Measurements from ENCODE around the gene ACP4. TPM values are rescaled to one million over a fixed set of nuclear protein-coding genes. Genes with fewer than 3 reads are reported as not detected.

Gene ACP4
- total and polyA plus RNA-seq, 2 experiments from 2014 or later: not detected

- Histone ChIP-seq H3K27me3 (ENCODE audit: insufficient read depth) (peaks cover 45% of the 10 kb centered on the region), H3K79me2 (replicated peaks; ENCODE audit: insufficient read depth) (no peaks in the 10 kb centered on the region), H3K4me3 (peak overlapping the region; percentile 66), H3F3A (replicated peaks; ENCODE audit: low read depth) (no peaks in the 10 kb centered on the region), H2AFZ (peak overlapping the region; percentile 96), H3K27ac (ENCODE audit: low read depth) (no peak overlapping the region), H3K36me3 (ENCODE audit: insufficient read depth) (no peaks in the 10 kb centered on the region), H3K4me1 (ENCODE audit: insufficient read depth) (peaks cover 23% of the 10 kb centered on the region), H3K9me2 (ENCODE audit: insufficient read depth) (no peaks in the 10 kb centered on the region), H4K20me1 (replicated peaks; ENCODE audit: insufficient read depth) (no peaks in the 10 kb centered on the region), H3K4me2 (peak overlapping the region; percentile 93)
- no peak for TF ChIP-seq CREB1 (CRISPR knock-in tag; IDR thresholded peaks at IDR 0.05; ENCODE audit: low read depth)
- TF ChIP-seq JUNB (IDR thresholded peaks at IDR 0.05; ENCODE audit: unreplicated experiment): no peak
- TF ChIP-seq ZNF331 (CRISPR knock-in tag; IDR thresholded peaks at IDR 0.05; ENCODE audit: low read depth): no peak
- no peak for TF ChIP-seq POLR2AphosphoS5 (IDR thresholded peaks at IDR 0.05; ENCODE audit: low read depth)
- TF ChIP-seq EZH2phosphoT487 (IDR thresholded peaks at IDR 0.05; ENCODE audit: unreplicated experiment): no peak
- TF ChIP-seq, protein P1, sequence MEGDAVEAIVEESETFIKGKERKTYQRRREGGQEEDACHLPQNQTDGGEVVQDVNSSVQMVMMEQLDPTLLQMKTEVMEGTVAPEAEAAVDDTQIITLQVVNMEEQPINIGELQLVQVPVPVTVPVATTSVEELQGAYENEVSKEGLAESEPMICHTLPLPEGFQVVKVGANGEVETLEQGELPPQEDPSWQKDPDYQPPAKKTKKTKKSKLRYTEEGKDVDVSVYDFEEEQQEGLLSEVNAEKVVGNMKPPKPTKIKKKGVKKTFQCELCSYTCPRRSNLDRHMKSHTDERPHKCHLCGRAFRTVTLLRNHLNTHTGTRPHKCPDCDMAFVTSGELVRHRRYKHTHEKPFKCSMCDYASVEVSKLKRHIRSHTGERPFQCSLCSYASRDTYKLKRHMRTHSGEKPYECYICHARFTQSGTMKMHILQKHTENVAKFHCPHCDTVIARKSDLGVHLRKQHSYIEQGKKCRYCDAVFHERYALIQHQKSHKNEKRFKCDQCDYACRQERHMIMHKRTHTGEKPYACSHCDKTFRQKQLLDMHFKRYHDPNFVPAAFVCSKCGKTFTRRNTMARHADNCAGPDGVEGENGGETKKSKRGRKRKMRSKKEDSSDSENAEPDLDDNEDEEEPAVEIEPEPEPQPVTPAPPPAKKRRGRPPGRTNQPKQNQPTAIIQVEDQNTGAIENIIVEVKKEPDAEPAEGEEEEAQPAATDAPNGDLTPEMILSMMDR (conservative IDR thresholded peaks at IDR 0.05; ENCODE audit: low read depth in 2 of 2): no peak
- TF ChIP-seq, protein P2, sequence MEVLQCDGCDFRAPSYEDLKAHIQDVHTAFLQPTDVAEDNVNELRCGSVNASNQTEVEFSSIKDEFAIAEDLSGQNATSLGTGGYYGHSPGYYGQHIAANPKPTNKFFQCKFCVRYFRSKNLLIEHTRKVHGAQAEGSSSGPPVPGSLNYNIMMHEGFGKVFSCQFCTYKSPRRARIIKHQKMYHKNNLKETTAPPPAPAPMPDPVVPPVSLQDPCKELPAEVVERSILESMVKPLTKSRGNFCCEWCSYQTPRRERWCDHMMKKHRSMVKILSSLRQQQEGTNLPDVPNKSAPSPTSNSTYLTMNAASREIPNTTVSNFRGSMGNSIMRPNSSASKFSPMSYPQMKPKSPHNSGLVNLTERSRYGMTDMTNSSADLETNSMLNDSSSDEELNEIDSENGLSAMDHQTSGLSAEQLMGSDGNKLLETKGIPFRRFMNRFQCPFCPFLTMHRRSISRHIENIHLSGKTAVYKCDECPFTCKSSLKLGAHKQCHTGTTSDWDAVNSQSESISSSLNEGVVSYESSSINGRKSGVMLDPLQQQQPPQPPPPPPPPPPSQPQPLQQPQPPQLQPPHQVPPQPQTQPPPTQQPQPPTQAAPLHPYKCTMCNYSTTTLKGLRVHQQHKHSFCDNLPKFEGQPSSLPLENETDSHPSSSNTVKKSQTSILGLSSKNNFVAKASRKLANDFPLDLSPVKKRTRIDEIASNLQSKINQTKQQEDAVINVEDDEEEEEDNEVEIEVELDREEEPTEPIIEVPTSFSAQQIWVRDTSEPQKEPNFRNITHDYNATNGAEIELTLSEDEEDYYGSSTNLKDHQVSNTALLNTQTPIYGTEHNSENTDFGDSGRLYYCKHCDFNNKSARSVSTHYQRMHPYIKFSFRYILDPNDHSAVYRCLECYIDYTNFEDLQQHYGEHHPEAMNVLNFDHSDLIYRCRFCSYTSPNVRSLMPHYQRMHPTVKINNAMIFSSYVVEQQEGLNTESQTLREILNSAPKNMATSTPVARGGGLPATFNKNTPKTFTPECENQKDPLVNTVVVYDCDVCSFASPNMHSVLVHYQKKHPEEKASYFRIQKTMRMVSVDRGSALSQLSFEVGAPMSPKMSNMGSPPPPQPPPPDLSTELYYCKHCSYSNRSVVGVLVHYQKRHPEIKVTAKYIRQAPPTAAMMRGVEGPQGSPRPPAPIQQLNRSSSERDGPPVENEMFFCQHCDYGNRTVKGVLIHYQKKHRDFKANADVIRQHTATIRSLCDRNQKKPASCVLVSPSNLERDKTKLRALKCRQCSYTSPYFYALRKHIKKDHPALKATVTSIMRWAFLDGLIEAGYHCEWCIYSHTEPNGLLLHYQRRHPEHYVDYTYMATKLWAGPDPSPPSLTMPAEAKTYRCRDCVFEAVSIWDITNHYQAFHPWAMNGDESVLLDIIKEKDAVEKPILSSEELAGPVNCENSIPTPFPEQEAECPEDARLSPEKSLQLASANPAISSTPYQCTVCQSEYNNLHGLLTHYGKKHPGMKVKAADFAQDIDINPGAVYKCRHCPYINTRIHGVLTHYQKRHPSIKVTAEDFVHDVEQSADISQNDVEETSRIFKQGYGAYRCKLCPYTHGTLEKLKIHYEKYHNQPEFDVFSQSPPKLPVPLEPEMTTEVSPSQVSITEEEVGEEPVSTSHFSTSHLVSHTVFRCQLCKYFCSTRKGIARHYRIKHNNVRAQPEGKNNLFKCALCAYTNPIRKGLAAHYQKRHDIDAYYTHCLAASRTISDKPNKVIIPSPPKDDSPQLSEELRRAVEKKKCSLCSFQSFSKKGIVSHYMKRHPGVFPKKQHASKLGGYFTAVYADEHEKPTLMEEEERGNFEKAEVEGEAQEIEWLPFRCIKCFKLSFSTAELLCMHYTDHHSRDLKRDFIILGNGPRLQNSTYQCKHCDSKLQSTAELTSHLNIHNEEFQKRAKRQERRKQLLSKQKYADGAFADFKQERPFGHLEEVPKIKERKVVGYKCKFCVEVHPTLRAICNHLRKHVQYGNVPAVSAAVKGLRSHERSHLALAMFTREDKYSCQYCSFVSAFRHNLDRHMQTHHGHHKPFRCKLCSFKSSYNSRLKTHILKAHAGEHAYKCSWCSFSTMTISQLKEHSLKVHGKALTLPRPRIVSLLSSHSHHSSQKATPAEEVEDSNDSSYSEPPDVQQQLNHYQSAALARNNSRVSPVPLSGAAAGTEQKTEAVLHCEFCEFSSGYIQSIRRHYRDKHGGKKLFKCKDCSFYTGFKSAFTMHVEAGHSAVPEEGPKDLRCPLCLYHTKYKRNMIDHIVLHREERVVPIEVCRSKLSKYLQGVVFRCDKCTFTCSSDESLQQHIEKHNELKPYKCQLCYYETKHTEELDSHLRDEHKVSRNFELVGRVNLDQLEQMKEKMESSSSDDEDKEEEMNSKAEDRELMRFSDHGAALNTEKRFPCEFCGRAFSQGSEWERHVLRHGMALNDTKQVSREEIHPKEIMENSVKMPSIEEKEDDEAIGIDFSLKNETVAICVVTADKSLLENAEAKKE (CRISPR knock-in tag; IDR thresholded peaks at IDR 0.05): no peak
- TF ChIP-seq, protein P3, sequence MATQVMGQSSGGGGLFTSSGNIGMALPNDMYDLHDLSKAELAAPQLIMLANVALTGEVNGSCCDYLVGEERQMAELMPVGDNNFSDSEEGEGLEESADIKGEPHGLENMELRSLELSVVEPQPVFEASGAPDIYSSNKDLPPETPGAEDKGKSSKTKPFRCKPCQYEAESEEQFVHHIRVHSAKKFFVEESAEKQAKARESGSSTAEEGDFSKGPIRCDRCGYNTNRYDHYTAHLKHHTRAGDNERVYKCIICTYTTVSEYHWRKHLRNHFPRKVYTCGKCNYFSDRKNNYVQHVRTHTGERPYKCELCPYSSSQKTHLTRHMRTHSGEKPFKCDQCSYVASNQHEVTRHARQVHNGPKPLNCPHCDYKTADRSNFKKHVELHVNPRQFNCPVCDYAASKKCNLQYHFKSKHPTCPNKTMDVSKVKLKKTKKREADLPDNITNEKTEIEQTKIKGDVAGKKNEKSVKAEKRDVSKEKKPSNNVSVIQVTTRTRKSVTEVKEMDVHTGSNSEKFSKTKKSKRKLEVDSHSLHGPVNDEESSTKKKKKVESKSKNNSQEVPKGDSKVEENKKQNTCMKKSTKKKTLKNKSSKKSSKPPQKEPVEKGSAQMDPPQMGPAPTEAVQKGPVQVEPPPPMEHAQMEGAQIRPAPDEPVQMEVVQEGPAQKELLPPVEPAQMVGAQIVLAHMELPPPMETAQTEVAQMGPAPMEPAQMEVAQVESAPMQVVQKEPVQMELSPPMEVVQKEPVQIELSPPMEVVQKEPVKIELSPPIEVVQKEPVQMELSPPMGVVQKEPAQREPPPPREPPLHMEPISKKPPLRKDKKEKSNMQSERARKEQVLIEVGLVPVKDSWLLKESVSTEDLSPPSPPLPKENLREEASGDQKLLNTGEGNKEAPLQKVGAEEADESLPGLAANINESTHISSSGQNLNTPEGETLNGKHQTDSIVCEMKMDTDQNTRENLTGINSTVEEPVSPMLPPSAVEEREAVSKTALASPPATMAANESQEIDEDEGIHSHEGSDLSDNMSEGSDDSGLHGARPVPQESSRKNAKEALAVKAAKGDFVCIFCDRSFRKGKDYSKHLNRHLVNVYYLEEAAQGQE (IDR thresholded peaks at IDR 0.05; ENCODE audit: unreplicated experiment): no peak
- TF ChIP-seq, protein P4, sequence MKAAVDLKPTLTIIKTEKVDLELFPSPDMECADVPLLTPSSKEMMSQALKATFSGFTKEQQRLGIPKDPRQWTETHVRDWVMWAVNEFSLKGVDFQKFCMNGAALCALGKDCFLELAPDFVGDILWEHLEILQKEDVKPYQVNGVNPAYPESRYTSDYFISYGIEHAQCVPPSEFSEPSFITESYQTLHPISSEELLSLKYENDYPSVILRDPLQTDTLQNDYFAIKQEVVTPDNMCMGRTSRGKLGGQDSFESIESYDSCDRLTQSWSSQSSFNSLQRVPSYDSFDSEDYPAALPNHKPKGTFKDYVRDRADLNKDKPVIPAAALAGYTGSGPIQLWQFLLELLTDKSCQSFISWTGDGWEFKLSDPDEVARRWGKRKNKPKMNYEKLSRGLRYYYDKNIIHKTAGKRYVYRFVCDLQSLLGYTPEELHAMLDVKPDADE (IDR thresholded peaks at IDR 0.05): no peak
- no peak for TF ChIP-seq NANOG (IDR thresholded peaks at IDR 0.05; ENCODE audit: borderline replicate concordance)
- TF ChIP-seq STAT1 (IDR thresholded peaks at IDR 0.05; ENCODE audit: unreplicated experiment): no peak
- TF ChIP-seq ZNF114 (CRISPR knock-in tag; IDR thresholded peaks at IDR 0.05): no peak
- no peak for TF ChIP-seq EZH2 (IDR thresholded peaks at IDR 0.05; ENCODE audit: low read depth, unreplicated experiment)
- ATAC-seq (peak; percentile 23), DNase-seq (ENCODE audit: low spot score) (peak; percentile 53)
- Mint-ChIP-seq H3K9me3 (peaks cover 8% of the 10 kb centered on the region; the same call in 2 of the 3 replicates), H3K36me3 (ENCODE audit: low read depth) (peaks cover 3% of the 10 kb centered on the region; the same call in 1 of the 3 replicates), H3K4me3 (peak overlapping the region; percentile 70), H3K4me1 (peaks cover 32% of the 10 kb centered on the region), H3K27ac (no peak overlapping the region), H3K27me3 (ENCODE audit: insufficient read depth, low read depth, poor library complexity) (peaks cover 31% of the 10 kb centered on the region)
Measured at GRCh38 chr19:50820549-50821247, 30.5 kb downstream of the ACP4 start.

Measured in GM23338 (cell line).